GM21619 (cell line): Measurements from ENCODE around the gene PLXNB1.
"Not testable (repeated sequence)": the region's sequence is repeated elsewhere in the genome, so short reads cannot be mapped to it uniquely, and the experiment has no call there.

ENCODE experiments used
- ATAC-seq: cut with Tn5 transposase; IDR thresholded peaks from one replicate; pipeline ENCODE4 v1.9.1; 2021; ENCODE audit not compliant: unreplicated experiment

Gene PLXNB1

GRCh38 chr3:48465531-48466378, 35.9 kb upstream of the PLXNB1 start:
- peak; percentile 75 for ATAC-seq

- no peak for ATAC-seq
These were observed 35.3 kb upstream of the PLXNB1 start for GRCh38 chr3:48465237-48465530.

- no peak for ATAC-seq
These were observed 34.9 kb upstream of the PLXNB1 start for GRCh38 chr3:48464713-48465221.

GRCh38 chr3:48463703-48464102, 33.8 kb upstream of the PLXNB1 start:
- ATAC-seq: no peak

- not testable (repeated sequence) for ATAC-seq
These were observed 31.9 kb upstream of the PLXNB1 start for GRCh38 chr3:48461767-48462166.

- no peak for ATAC-seq
These were observed 30.6 kb upstream of the PLXNB1 start for GRCh38 chr3:48460517-48460902.

- ATAC-seq: no peak
These were observed 30.1 kb upstream of the PLXNB1 start for GRCh38 chr3:48459773-48460516.

GRCh38 chr3:48459331-48459730, 29.4 kb upstream of the PLXNB1 start:
- ATAC-seq: no peak

- no peak for ATAC-seq
These were observed 26.6 kb upstream of the PLXNB1 start for GRCh38 chr3:48456456-48456855.

- no peak for ATAC-seq
These were observed 21.4 kb upstream of the PLXNB1 start for GRCh38 chr3:48451270-48451669.

GRCh38 chr3:48446425-48447193, 16.7 kb upstream of the PLXNB1 start, which contains the start of gene ATRIP:
Gene ATRIP, plus strand, starts transcription at chr3:48446737. Its CDS starts 109 bp downstream, at chr3:48446846.
- ATAC-seq: peak; percentile 77

- ATAC-seq: no peak
These were observed 16.1 kb upstream of the PLXNB1 start for GRCh38 chr3:48446043-48446424.

GRCh38 chr3:48445277-48445882, 15.5 kb upstream of the PLXNB1 start:
- ATAC-seq: no peak

GRCh38 chr3:48441940-48442339, 12.1 kb upstream of the PLXNB1 start:
- ATAC-seq: no peak

GRCh38 chr3:48440590-48440958, 10.7 kb upstream of the PLXNB1 start:
- no peak for ATAC-seq

- peak; percentile 93 for ATAC-seq
These were observed 10.1 kb upstream of the PLXNB1 start, which contains the start of the genes CCDC51 and TMA7 for GRCh38 chr3:48439820-48440589. Gene CCDC51, minus strand, starts transcription at chr3:48440119. Its CDS starts 4,991 bp downstream, at chr3:48435128. Gene TMA7, plus strand, starts transcription at chr3:48440257. Its CDS starts 40 bp downstream, at chr3:48440297.

GRCh38 chr3:48437812-48438211, 7.9 kb upstream of the PLXNB1 start:
- ATAC-seq: no peak

GRCh38 chr3:48436855-48437254, 7.0 kb upstream of the PLXNB1 start:
- no peak for ATAC-seq

GRCh38 chr3:48436477-48436787, 6.5 kb upstream of the PLXNB1 start:
- ATAC-seq: no peak

- ATAC-seq: no peak
These were observed 6.0 kb upstream of the PLXNB1 start for GRCh38 chr3:48435774-48436476.
